Fibroblast of pulmonary artery (primary cell): ENCODE measurements around the gene RBCK1.
"Not testable (repeated sequence)": the region's sequence is repeated elsewhere in the genome, so short reads cannot be mapped to it uniquely, and the experiment has no call there.

Experiments
- DNase-seq: peaks from one replicate; pipeline ENCODE4 v3.0.0-alpha.2; 2010; ENCODE audit warnings: low read depth
- H3K4me3 ChIP-seq: replicated peaks from 2 replicates; pipeline ENCODE4 v1.5.1; 2011; ENCODE audit warnings: low read depth, mild to moderate bottlenecking, control low read depth, low read length, moderate library complexity
- CTCF ChIP-seq: IDR thresholded peaks from 2 replicates; pipeline ENCODE4 v1.5.1; 2011; ENCODE audit warnings: mild to moderate bottlenecking, control low read depth, low read length, inconsistent platforms; ENCODE audit errors: missing control alignments

The RBCK1 gene

GRCh38 chr20:370977-371754 is 36.9 kb upstream of the RBCK1 start:
- no peak overlapping the region for H3K4me3 ChIP-seq
- no peak for TF ChIP-seq CTCF
- DNase-seq, result no peak

DNA sequence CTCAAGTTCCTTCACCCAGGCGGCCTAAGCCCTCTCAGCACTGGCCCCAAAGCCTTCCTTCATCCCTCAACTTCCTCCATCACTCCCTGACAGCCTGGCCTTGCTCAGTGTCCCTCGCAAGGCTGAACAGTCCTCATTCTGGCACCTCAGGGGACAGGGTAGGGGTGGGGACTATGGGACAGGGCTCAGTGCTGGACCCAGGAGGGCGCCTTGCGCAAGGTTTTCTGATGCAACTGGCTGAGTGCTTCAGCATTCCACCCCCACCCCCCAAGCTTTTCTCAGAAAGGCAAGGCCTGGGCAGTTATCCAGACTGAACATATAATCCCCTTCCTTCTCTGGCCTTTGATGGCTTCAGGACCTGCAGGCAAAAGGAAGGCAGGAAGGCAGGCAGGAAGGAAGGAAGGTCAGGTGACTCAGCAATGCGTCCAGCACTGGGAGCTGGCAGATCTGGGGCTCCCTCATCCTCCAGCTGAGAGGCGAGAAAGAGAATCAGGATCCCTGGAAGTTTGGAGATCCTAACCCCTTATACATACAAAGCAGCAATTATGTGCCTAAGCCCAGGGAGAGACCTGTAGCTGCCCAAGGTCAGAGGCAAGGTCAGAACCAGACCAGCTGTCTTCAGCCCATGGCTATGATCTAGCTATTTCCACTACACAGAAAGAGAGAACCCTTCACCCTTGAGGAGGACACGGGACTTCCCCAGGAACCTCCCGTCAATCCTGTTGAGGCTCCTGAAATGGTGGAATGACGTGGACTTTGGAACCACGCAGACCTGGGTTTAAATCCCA is 36.1 kb upstream of the RBCK1 start:
- no peak for TF ChIP-seq CTCF
- no peak overlapping the region for H3K4me3 ChIP-seq
- peak; percentile 96 for DNase-seq

- not testable (repeated sequence) for DNase-seq, H3K4me3 ChIP-seq
These were observed 35.5 kb upstream of the RBCK1 start for GRCh38 chr20:372543-373082.

GRCh38 chr20:373171-373890 is 34.8 kb upstream of the RBCK1 start:
- H3K4me3 ChIP-seq, result no peak overlapping the region
- TF ChIP-seq CTCF, result no peak
- peak; percentile 98 for DNase-seq

DNA sequence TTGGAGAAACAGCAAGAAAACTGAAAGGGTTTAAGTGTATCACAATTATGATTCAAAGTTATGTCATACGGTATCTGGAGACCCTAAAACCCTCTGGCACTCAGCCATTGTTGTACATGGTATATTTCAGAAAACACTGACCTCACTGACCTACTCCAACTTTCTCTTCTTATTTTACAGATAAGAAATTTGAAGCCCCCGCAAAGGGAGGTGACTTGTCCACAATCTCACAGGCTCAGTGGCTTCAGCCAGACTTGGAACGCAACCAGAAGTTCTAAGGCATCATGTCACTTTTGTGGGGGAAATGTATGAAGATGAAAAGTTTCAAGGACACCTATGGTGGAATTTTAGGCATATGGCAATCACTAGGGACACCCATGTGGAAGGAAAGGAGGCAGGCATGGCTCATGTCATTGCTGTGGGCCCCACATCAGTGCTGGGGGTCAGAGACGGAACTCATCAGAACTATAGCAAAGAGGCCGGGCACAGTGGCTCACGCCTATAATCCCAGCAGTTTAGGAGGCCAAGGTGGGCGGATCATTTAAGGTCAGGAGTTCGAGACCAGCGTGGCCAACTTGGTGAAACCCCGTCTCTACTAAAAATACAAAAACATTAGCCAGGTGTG is 32.7 kb upstream of the RBCK1 start:
- no peak for DNase-seq
- H3K4me3 ChIP-seq, result no peak overlapping the region
- TF ChIP-seq CTCF, result no peak

GRCh38 chr20:376089-376488 is 32.0 kb upstream of the RBCK1 start:
- TF ChIP-seq CTCF, result no peak
- H3K4me3 ChIP-seq, result no peak overlapping the region
- DNase-seq, result no peak
